HCT116 (cell line): ENCODE data around the gene ACP3. TPM values are rescaled to one million over a fixed set of nuclear protein-coding genes. Genes with fewer than 3 reads are reported as not detected.

Experiments
- ATAC-seq: fragments of 200-7000 bp; cut with Tn5 transposase; 2 replicates; pipeline ENCODE4 v1.9.1; 2020; ENCODE audit warnings: mild to moderate bottlenecking, moderate library complexity
- BruUV-seq: library from RNA; stranded (reverse); fragments of 400-500 nt; replicated peaks from 2 replicates; lab custom pipeline; 2021; lab: Mats Ljungman, UMichigan
- CTCF ChIA-PET: fragments of 300-600 bp; sonication (Branson Sonifier 250); formaldehyde crosslinking; loops from one replicate; lab custom pipeline; 2021; ENCODE audit warnings: antibody characterized with exemption; lab: Charles Lee
- POLR2A ChIA-PET: fragments of 300-600, 350-600 bp; sonication (Branson Sonifier 250); formaldehyde crosslinking; loops from one replicate; lab custom pipeline; 2021; ENCODE audit warnings: antibody characterized with exemption; lab: Charles Lee
- RAD21 ChIA-PET, 2 experiments: fragments of 300-600 bp; sonication (Branson Sonifier 250); formaldehyde crosslinking; loops; one replicate each; lab custom pipeline; 2023; ENCODE audit warnings: low total read pairs in 2 of 2; ENCODE audit not compliant: uncharacterized antibody in 2 of 2, unreplicated experiment in 2 of 2, low non-redundant PET in 1 of 2; lab: Charles Lee
- DNase-seq: peaks from one replicate; pipeline ENCODE4 v3.0.0-alpha.2; 2010; ENCODE audit warnings: low read depth, low spot score
- H2AFZ ChIP-seq: fragments of 200-600 bp; shearing (Covaris generic), sonication (generic); 2 replicates; pipeline ENCODE4 v1.6.1; 2017; ENCODE audit warnings: low read depth, mixed run types, mixed read lengths, antibody characterized with exemption, low read length; ENCODE audit not compliant: poor library complexity, severe bottlenecking
- H3K27ac ChIP-seq: 2 replicates; pipeline ENCODE4 v1.5.1; 2012; ENCODE audit warnings: low read depth, low read length
- H3K27me3 ChIP-seq: fragments of 200-600 bp; sonication (generic); 2 replicates; pipeline ENCODE4 v1.6.1; 2016; ENCODE audit warnings: mixed run types, low read length, mixed read lengths; ENCODE audit not compliant: insufficient read depth
- H3K36me3 ChIP-seq, 2 experiments: fragments of 200-500 bp in 1 of 2; fragments of 200-600 bp in 1 of 2; sonication (Bioruptor generic) in 1 of 2; sonication (generic) in 1 of 2; 2 replicates each; pipeline versions ENCODE4 v1.5.1 to v1.6.1; 2014 to 2016; ENCODE audit warnings: low read length in 2 of 2, inconsistent platforms in 1 of 2, mixed read lengths in 1 of 2, mixed run types in 1 of 2; ENCODE audit not compliant: insufficient read depth in 2 of 2, control insufficient read depth in 1 of 2
- H3K4me1 ChIP-seq, 2 experiments: fragments of 200-600 bp in 1 of 2; sonication (generic) in 1 of 2; 2 replicates each; pipeline versions ENCODE4 v1.5.1 to v1.6.1; 2012 to 2017; ENCODE audit warnings: low read length in 2 of 2, inconsistent platforms in 1 of 2, mild to moderate bottlenecking in 1 of 2, mixed read lengths in 1 of 2, mixed run types in 1 of 2, moderate library complexity in 1 of 2; ENCODE audit not compliant: insufficient read depth in 2 of 2, control insufficient read depth in 1 of 2
- H3K4me2 ChIP-seq: fragments of 200-600 bp; sonication (generic); 2 replicates; pipeline ENCODE4 v1.6.1; 2017; ENCODE audit warnings: mixed run types, low read length, mixed read lengths
- H3K4me3 ChIP-seq, 2 experiments: fragments of 200-600 bp in 1 of 2; sonication (generic) in 1 of 2; replicated peaks in 1 of 2; 2 replicates each; pipeline ENCODE4 v1.5.1; 2011 to 2016; ENCODE audit warnings: low read length in 2 of 2, control low read depth in 1 of 2, low read depth in 1 of 2, mild to moderate bottlenecking in 1 of 2, mixed read lengths in 1 of 2, mixed run types in 1 of 2
- H3K79me2 ChIP-seq: fragments of 200-600 bp; sonication (generic); 2 replicates; pipeline ENCODE4 v1.6.1; 2017; ENCODE audit warnings: mild to moderate bottlenecking, mixed run types, low read length, moderate library complexity, mixed read lengths; ENCODE audit not compliant: insufficient read depth
- H3K9ac ChIP-seq: fragments of 200-600 bp; sonication (generic); 2 replicates; pipeline ENCODE4 v1.6.1; 2016; ENCODE audit warnings: low read length, mixed read lengths
- H3K9me2 ChIP-seq: fragments of 200-600 bp; sonication (generic), shearing (Covaris generic); 2 replicates; pipeline ENCODE4 v1.6.1; 2017; ENCODE audit warnings: mixed run types, mild to moderate bottlenecking, moderate library complexity; ENCODE audit not compliant: insufficient read depth
- H3K9me3 ChIP-seq, 2 experiments: fragments of 200-500 bp in 1 of 2; fragments of 200-600 bp in 1 of 2; sonication (Bioruptor generic) in 1 of 2; sonication (generic) in 1 of 2; 2 replicates each; pipeline ENCODE4 v1.6.1; 2014 to 2017; ENCODE audit warnings: low read length in 2 of 2, mixed read lengths in 2 of 2, inconsistent platforms in 1 of 2, low read depth in 1 of 2, mild to moderate bottlenecking in 1 of 2, mixed run types in 1 of 2, moderate library complexity in 1 of 2; ENCODE audit not compliant: control insufficient read depth in 1 of 2, insufficient read depth in 1 of 2
- H4K20me1 ChIP-seq: fragments of 200-600 bp; sonication (generic), shearing (Covaris generic); 2 replicates; pipeline ENCODE4 v1.6.1; 2017; ENCODE audit warnings: mixed run types, mild to moderate bottlenecking, moderate library complexity; ENCODE audit not compliant: insufficient read depth
- CBX3 ChIP-seq: IDR thresholded peaks from 2 replicates; pipeline ENCODE4 v1.6.1; 2012; ENCODE audit warnings: low read depth
- CTCF ChIP-seq, 3 experiments: fragments of 200-600 bp in 1 of 3; sonication (generic) in 1 of 3; IDR thresholded peaks in 2 of 3; conservative IDR thresholded peaks in 1 of 3; 2 replicates each; pipeline ENCODE4 v1.5.1; 2012 to 2017; ENCODE audit warnings: low read depth in 2 of 3, low read length in 2 of 3, antibody characterized with exemption in 1 of 3, borderline replicate concordance in 1 of 3, control low read depth in 1 of 3, mild to moderate bottlenecking in 1 of 3, mixed read lengths in 1 of 3, mixed run types in 1 of 3, moderate library complexity in 1 of 3; ENCODE audit not compliant: insufficient read depth in 1 of 3
- EGR1 ChIP-seq: IDR thresholded peaks from 2 replicates; pipeline ENCODE4 v1.6.1; 2012; ENCODE audit warnings: low read depth
- ELF1 ChIP-seq: IDR thresholded peaks from 2 replicates; pipeline ENCODE4 v1.6.1; 2012; ENCODE audit warnings: low read depth, borderline replicate concordance
- EZH2phosphoT487 ChIP-seq: fragments of 200-600 bp; IDR thresholded peaks from 2 replicates; pipeline ENCODE4 v1.6.1; 2018; ENCODE audit warnings: antibody characterized with exemption, borderline replicate concordance
- FOSL1 ChIP-seq: IDR thresholded peaks from 2 replicates; pipeline ENCODE4 v1.6.1; 2012; ENCODE audit warnings: low read depth
- POLR2AphosphoS5 ChIP-seq: IDR thresholded peaks from 2 replicates; pipeline ENCODE4 v1.6.1; 2011; ENCODE audit warnings: mild to moderate bottlenecking, low read depth, low read length, moderate library complexity
- RAD21 ChIP-seq: IDR thresholded peaks from 2 replicates; pipeline ENCODE4 v1.6.1; 2012; ENCODE audit warnings: low read depth, mild to moderate bottlenecking
- SIN3A ChIP-seq: IDR thresholded peaks from 2 replicates; pipeline ENCODE4 v1.6.1; 2012; ENCODE audit warnings: low read depth
- SRF ChIP-seq: IDR thresholded peaks from 2 replicates; pipeline ENCODE4 v1.6.1; 2012; ENCODE audit warnings: low read depth
- YY1 ChIP-seq: IDR thresholded peaks from 2 replicates; pipeline ENCODE4 v1.6.1; 2011; ENCODE audit warnings: low read length, low read depth, moderate library complexity, mild to moderate bottlenecking; ENCODE audit not compliant: insufficient replicate concordance; ENCODE audit errors: extremely low read depth
- ZNF274 ChIP-seq: fragments of 200-500 bp; sonication (Bioruptor generic); IDR thresholded peaks from 2 replicates; pipeline ENCODE4 v1.6.1; 2014; ENCODE audit warnings: mild to moderate bottlenecking, low read depth, low read length, inconsistent platforms
- intact Hi-C: fragments of 100-400 bp; cut with micrococcal nuclease; formaldehyde crosslinking; loops from 2 replicates; pipeline ENCODE4 v1.10.0; 2022
- total RNA-seq: library from RNA; stranded (reverse); gene quantifications from one replicate; pipeline ENCODE4 v1.2.1, GENCODE V29; 2021; ENCODE audit not compliant: unreplicated experiment
- TF ChIP-seq, protein P1 (sequence below): IDR thresholded peaks from 2 replicates; pipeline ENCODE4 v1.6.1; 2012

The ACP3 gene
- total RNA-seq, 1 experiment from 2014 or later = 0.79 TPM

DNA sequence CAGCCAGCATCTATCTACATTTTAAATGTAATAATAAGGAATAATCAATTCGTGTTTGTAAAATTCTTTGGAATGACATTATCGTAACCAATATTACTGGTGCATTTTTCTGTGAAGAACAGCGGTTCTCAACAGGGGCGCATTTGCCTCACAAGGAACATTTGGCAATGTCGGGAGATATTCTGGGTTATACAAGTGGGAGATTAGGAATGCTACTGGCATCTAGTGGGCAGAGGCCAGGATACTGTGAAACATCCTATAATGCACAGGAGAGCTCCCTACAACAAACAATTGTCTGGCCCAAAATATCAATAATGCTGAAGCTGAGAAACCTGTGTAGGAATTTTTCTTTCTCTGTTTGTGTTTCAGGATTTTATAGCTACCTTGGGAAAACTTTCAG is 25.0 kb downstream of the ACP3 start:
- intact Hi-C loops = loop anchor here (5.0 kb wide), 1 partner anchor 315 kb away; no protein-coding TSS in a partner anchor
- H3K4me3 ChIP-seq = no peak overlapping the region
- H2AFZ ChIP-seq = peak overlapping the region; percentile 17
- no peak for TF ChIP-seq SRF
- TF ChIP-seq ELF1 = no peak
- peak in 2 of 3 experiments; percentile 28 to 39; a peak in 2 of 6 replicates for TF ChIP-seq CTCF (IDR thresholded peaks at IDR 0.05 in 2 of 3, conservative IDR thresholded peaks at IDR 0.05 in 1 of 3; ENCODE audit: borderline replicate concordance in 1 of 3, insufficient read depth in 1 of 3, low read depth in 2 of 3, low read length in 2 of 3)
- peak; percentile 62 for TF ChIP-seq RAD21
- TF ChIP-seq, all 23 proteins: peak for 2
- no peaks in the 10 kb centered on the region for H3K36me3 ChIP-seq
- peak; percentile 68 for ATAC-seq
- ChIA-PET RAD21 (interaction anchor here (0.5 to 1.8 kb wide), 6 partner anchors 33 to 89 kb away, joined by 3 to 16 read pairs (median 5); no protein-coding TSS in a partner anchor), POLR2A (interaction anchor here (0.9 kb wide), 1 partner anchor 21 kb away, joined by 3 read pairs; no protein-coding TSS in a partner anchor), CTCF (interaction anchor here (1.2 to 4.6 kb wide), 19 partner anchors 8 to 304 kb away, joined by 4 to 105 read pairs (median 9); partner anchors contain the start of gene ACP3)
- no peaks in the 10 kb centered on the region for H3K79me2 ChIP-seq
- DNase-seq = no peak
- H3K4me2 ChIP-seq = no peak overlapping the region
- no TSS peak for BruUV-seq
- H3K4me1 ChIP-seq = peaks cover 0 to 8% of the 10 kb centered on the region in 2 experiments; a peak in 3 of 4 replicates
- no peaks in the 10 kb centered on the region for H3K27me3 ChIP-seq
- no peaks in the 10 kb centered on the region for H4K20me1 ChIP-seq
- no peak overlapping the region for H3K27ac ChIP-seq
- no peaks in the 10 kb centered on the region for H3K9me3 ChIP-seq
- no peaks in the 10 kb centered on the region for H3K9me2 ChIP-seq
- H3K9ac ChIP-seq = no peak overlapping the region

DNA sequence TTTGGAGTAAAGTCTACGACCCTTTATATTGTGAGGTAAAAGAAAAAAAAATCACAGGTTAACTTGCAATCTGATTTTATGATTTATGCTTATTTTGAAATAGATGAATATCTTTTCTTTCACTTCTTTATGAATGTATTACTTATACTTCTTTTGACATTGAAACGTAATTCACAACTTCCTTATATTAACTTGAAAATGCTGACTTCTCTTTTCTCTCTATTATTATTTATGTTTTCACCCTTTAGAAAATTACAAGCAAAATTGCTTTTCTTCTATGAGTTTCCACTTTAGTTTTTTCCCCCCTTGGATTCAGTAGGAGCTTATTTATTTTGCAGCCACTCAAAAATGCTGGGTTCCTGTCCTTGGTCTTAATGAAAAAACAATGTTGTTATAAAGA is 25.4 kb downstream of the ACP3 start:
- CTCF ChIA-PET = interaction anchor here (1.0 to 4.6 kb wide), 21 partner anchors 9 to 304 kb away, joined by 3 to 105 read pairs (median 7); partner anchors contain the start of gene ACP3
- no TSS peak for BruUV-seq
- TF ChIP-seq FOSL1 (no peak), EGR1 (no peak), CTCF (IDR thresholded peaks at IDR 0.05 in 2 of 3, conservative IDR thresholded peaks at IDR 0.05 in 1 of 3; ENCODE audit: borderline replicate concordance in 1 of 3, insufficient read depth in 1 of 3, low read depth in 2 of 3, low read length in 2 of 3) (no peak), ZNF274 (no peak), CBX3 (no peak), RAD21 (no peak), SIN3A (no peak), POLR2AphosphoS5 (no peak), SRF (no peak), YY1 (no peak), EZH2phosphoT487 (no peak)
- TF ChIP-seq, protein P1, sequence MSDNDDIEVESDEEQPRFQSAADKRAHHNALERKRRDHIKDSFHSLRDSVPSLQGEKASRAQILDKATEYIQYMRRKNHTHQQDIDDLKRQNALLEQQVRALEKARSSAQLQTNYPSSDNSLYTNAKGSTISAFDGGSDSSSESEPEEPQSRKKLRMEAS = no peak

More for the DNA sequence above, 25.4 kb downstream of the ACP3 start:
- Histone ChIP-seq H3K9me3 (no peaks in the 10 kb centered on the region), H2AFZ (peak overlapping the region; percentile 17), H3K9me2 (no peaks in the 10 kb centered on the region), H4K20me1 (no peaks in the 10 kb centered on the region), H3K36me3 (no peaks in the 10 kb centered on the region), H3K4me1 (peaks cover 0 to 8% of the 10 kb centered on the region in 2 experiments; a peak in 3 of 4 replicates), H3K9ac (no peak overlapping the region), H3K4me3 (no peak overlapping the region), H3K27ac (no peak overlapping the region), H3K27me3 (no peaks in the 10 kb centered on the region), H3K4me2 (peak overlapping the region; percentile 38), H3K79me2 (no peaks in the 10 kb centered on the region)
- intact Hi-C loops = loop anchor here (1.0 to 5.0 kb wide), 3 partner anchors 85 to 315 kb away; no protein-coding TSS in a partner anchor
- ChIA-PET RAD21 (interaction anchor here (0.5 to 1.8 kb wide), 6 partner anchors 33 to 90 kb away, joined by 3 to 16 read pairs (median 5); no protein-coding TSS in a partner anchor), POLR2A (interaction anchor here (0.9 kb wide), 1 partner anchor 22 kb away, joined by 3 read pairs; no protein-coding TSS in a partner anchor)
- ATAC-seq = no peak
- no peak for DNase-seq
